SK-N-SH treated with all-trans-retinoic acid at 6 μM for 48 hours (cell line): ENCODE measurements around the gene VCAM1.

ENCODE experiments used
- ATAC-seq: fragments of 200-7000 bp; cut with Tn5 transposase; 3 replicates; pipeline ENCODE4 v1.9.1; 2020; ENCODE audit warnings: mild to moderate bottlenecking, moderate library complexity
- ARNTL ChIP-seq: fragments of 450-650 bp; formaldehyde crosslinking; IDR thresholded peaks from 2 replicates; pipeline ENCODE4 v1.5.0; 2020; ENCODE audit warnings: low read depth, mild to moderate bottlenecking, moderate library complexity, borderline replicate concordance
- CREB5 ChIP-seq: fragments of 250-450 bp; sonication (Bioruptor Pico); IDR thresholded peaks from 2 replicates; pipeline ENCODE4 v1.5.1; 2020; ENCODE audit warnings: low read depth, mild to moderate bottlenecking, moderate library complexity
- CSDC2 ChIP-seq: fragments of 250-450 bp; sonication (Bioruptor Pico); IDR thresholded peaks from 2 replicates; pipeline ENCODE4 v1.5.0; 2020; ENCODE audit warnings: mild to moderate bottlenecking, moderate library complexity
- ESRRG ChIP-seq: fragments of 250-450 bp; sonication (Bioruptor Pico); IDR thresholded peaks from 2 replicates; pipeline ENCODE4 v1.6.1; 2021; ENCODE audit warnings: mild to moderate bottlenecking
- GLIS3 ChIP-seq: fragments of 250-450 bp; sonication (Bioruptor Pico); IDR thresholded peaks from 2 replicates; pipeline ENCODE4 v1.5.0; 2020; ENCODE audit warnings: mild to moderate bottlenecking, moderate library complexity
- ISL1 ChIP-seq: fragments of 250-450 bp; sonication (Bioruptor Pico); IDR thresholded peaks from 2 replicates; pipeline ENCODE4 v2.1.2; 2022; ENCODE audit warnings: mild to moderate bottlenecking, moderate library complexity
- OSR1 ChIP-seq: fragments of 250-450 bp; sonication (Bioruptor Pico); IDR thresholded peaks from 2 replicates; pipeline ENCODE4 v1.8.0; 2022; ENCODE audit warnings: moderate library complexity, mild to moderate bottlenecking, inconsistent platforms
- PPARA ChIP-seq: fragments of 250-450 bp; sonication (Bioruptor Pico); IDR thresholded peaks from 2 replicates; pipeline ENCODE4 v1.5.0; 2020; ENCODE audit warnings: mild to moderate bottlenecking, borderline replicate concordance
- SNAI2 ChIP-seq: fragments of 250-450 bp; sonication (Bioruptor Pico); IDR thresholded peaks from 2 replicates; pipeline ENCODE4 v1.5.0; 2020; ENCODE audit warnings: mild to moderate bottlenecking, moderate library complexity
- TCF4 ChIP-seq: fragments of 250-450 bp; sonication (Bioruptor Pico); IDR thresholded peaks from 2 replicates; pipeline ENCODE4 v1.8.0; 2021; ENCODE audit warnings: mild to moderate bottlenecking, moderate library complexity, borderline replicate concordance
- TOX ChIP-seq: fragments of 250-450 bp; sonication (Bioruptor Pico); IDR thresholded peaks from 2 replicates; pipeline ENCODE4 v1.8.0; 2021; ENCODE audit warnings: mild to moderate bottlenecking, moderate library complexity, borderline replicate concordance
- ZC3H10 ChIP-seq: fragments of 250-450 bp; sonication (Bioruptor Pico); IDR thresholded peaks from 2 replicates; pipeline ENCODE4 v1.5.1; 2021; ENCODE audit warnings: mild to moderate bottlenecking, moderate library complexity
- ZFP3 ChIP-seq: fragments of 250-450 bp; sonication (Bioruptor Pico); IDR thresholded peaks from 2 replicates; pipeline ENCODE4 v1.5.0; 2020; ENCODE audit warnings: mild to moderate bottlenecking, moderate library complexity
- ZFP30 ChIP-seq: fragments of 450-650 bp; formaldehyde crosslinking; IDR thresholded peaks from 2 replicates; pipeline ENCODE4 v1.5.0; 2022; ENCODE audit warnings: mild to moderate bottlenecking, moderate library complexity
- ZNF565 ChIP-seq: fragments of 450-650 bp; formaldehyde crosslinking; conservative IDR thresholded peaks from 2 replicates; pipeline ENCODE4 v1.5.0; 2020; ENCODE audit warnings: low read depth, mild to moderate bottlenecking, moderate library complexity
- ZNF70 ChIP-seq: fragments of 450-650 bp; formaldehyde crosslinking; IDR thresholded peaks from 2 replicates; pipeline ENCODE4 v1.5.0; 2020; ENCODE audit warnings: mild to moderate bottlenecking, moderate library complexity
- ZNF8 ChIP-seq: fragments of 450-650 bp; formaldehyde crosslinking; IDR thresholded peaks from 2 replicates; pipeline ENCODE4 v1.5.0; 2020; ENCODE audit warnings: mild to moderate bottlenecking, moderate library complexity
- TF ChIP-seq, protein P1 (sequence below): fragments of 250-450 bp; sonication (Bioruptor Pico); IDR thresholded peaks from 2 replicates; pipeline ENCODE4 v1.8.0; 2020; ENCODE audit warnings: mild to moderate bottlenecking, moderate library complexity, borderline replicate concordance
- TF ChIP-seq, protein P2 (sequence below): fragments of 250-450 bp; sonication (Bioruptor Pico); IDR thresholded peaks from 2 replicates; pipeline ENCODE4 v1.5.0; 2020; ENCODE audit warnings: mild to moderate bottlenecking, moderate library complexity

The VCAM1 gene

DNA sequence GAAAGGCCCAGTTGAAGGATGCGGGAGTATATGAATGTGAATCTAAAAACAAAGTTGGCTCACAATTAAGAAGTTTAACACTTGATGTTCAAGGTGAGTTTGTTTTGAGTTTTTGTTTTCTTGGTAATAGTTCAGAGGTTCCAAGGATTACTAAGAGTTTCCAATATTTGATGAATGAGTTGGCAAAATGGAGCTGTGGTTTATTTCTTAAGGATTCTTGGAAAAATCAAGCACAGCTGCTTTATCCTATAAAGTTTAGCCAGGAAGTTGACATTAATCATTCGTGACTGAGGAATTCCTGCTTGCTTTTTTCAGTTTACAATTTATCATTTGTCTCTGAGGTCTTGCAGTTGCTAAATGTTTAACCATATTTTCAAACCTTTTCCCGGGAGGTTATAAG lies 15.1 kb downstream of the VCAM1 start:
- ATAC-seq: peak; percentile 50
- no peak for TF ChIP-seq ESRRG (CRISPR knock-in tag)
- TF ChIP-seq, protein P1, sequence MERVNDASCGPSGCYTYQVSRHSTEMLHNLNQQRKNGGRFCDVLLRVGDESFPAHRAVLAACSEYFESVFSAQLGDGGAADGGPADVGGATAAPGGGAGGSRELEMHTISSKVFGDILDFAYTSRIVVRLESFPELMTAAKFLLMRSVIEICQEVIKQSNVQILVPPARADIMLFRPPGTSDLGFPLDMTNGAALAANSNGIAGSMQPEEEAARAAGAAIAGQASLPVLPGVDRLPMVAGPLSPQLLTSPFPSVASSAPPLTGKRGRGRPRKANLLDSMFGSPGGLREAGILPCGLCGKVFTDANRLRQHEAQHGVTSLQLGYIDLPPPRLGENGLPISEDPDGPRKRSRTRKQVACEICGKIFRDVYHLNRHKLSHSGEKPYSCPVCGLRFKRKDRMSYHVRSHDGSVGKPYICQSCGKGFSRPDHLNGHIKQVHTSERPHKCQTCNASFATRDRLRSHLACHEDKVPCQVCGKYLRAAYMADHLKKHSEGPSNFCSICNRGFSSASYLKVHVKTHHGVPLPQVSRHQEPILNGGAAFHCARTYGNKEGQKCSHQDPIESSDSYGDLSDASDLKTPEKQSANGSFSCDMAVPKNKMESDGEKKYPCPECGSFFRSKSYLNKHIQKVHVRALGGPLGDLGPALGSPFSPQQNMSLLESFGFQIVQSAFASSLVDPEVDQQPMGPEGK: no peak
- TF ChIP-seq TOX (CRISPR knock-in tag): peak; percentile 91
- peak; percentile 85 for TF ChIP-seq OSR1 (CRISPR knock-in tag)
- peak; percentile 86 for TF ChIP-seq ZC3H10 (CRISPR knock-in tag)

- no peak for ATAC-seq
- TF ChIP-seq CREB5 (CRISPR knock-in tag) (no peak), TOX (CRISPR knock-in tag) (no peak), ZNF565 (CRISPR knock-in tag) (no peak), CSDC2 (no peak), TCF4 (CRISPR knock-in tag) (no peak), GLIS3 (no peak), SNAI2 (CRISPR knock-in tag) (no peak), ISL1 (no peak), ZFP3 (CRISPR knock-in tag) (no peak), PPARA (CRISPR knock-in tag) (no peak), ZNF8 (CRISPR knock-in tag) (no peak), ARNTL (no peak)
- TF ChIP-seq, protein P1: no peak
- TF ChIP-seq, all 23 proteins: peak for 0
Observed at GRCh38 chr1:100735244-100735643, 15.7 kb downstream of the VCAM1 start.

DNA sequence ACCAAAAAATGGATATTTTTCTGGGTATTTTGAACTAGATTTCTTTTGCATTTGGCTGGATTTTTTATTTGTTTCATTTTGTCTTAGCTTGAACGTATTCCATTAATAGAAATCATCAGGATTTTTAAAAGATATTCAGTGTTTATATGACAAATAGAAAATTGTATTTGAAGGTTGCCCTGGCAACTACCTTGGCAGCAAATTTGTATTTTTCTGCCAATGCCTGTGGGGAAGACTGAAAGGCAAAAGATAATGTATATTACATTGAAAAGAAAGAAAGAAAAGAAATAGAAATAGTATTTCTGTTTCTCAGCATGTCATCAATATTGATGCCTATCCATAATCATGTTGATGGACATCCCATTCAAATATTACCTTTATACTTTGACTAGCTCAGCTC lies 16.8 kb downstream of the VCAM1 start:
- ATAC-seq: peak; percentile 45
- TF ChIP-seq, protein P1: no peak
- TF ChIP-seq ZFP30 (CRISPR knock-in tag) (no peak), PPARA (CRISPR knock-in tag) (no peak), CREB5 (CRISPR knock-in tag) (no peak), CSDC2 (no peak), ZNF70 (no peak), ZNF8 (CRISPR knock-in tag) (no peak), TOX (CRISPR knock-in tag) (no peak)
- TF ChIP-seq, protein P2, sequence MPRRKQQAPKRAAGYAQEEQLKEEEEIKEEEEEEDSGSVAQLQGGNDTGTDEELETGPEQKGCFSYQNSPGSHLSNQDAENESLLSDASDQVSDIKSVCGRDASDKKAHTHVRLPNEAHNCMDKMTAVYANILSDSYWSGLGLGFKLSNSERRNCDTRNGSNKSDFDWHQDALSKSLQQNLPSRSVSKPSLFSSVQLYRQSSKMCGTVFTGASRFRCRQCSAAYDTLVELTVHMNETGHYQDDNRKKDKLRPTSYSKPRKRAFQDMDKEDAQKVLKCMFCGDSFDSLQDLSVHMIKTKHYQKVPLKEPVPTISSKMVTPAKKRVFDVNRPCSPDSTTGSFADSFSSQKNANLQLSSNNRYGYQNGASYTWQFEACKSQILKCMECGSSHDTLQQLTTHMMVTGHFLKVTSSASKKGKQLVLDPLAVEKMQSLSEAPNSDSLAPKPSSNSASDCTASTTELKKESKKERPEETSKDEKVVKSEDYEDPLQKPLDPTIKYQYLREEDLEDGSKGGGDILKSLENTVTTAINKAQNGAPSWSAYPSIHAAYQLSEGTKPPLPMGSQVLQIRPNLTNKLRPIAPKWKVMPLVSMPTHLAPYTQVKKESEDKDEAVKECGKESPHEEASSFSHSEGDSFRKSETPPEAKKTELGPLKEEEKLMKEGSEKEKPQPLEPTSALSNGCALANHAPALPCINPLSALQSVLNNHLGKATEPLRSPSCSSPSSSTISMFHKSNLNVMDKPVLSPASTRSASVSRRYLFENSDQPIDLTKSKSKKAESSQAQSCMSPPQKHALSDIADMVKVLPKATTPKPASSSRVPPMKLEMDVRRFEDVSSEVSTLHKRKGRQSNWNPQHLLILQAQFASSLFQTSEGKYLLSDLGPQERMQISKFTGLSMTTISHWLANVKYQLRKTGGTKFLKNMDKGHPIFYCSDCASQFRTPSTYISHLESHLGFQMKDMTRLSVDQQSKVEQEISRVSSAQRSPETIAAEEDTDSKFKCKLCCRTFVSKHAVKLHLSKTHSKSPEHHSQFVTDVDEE (CRISPR knock-in tag): no peak
